Ovary (tissue), 9 donors: Measurements from ENCODE around the gene FMNL3. TPM values are rescaled to one million over a fixed set of nuclear protein-coding genes. Genes with fewer than 3 reads are reported as not detected.
A peak's percentile ranks its signal among the peaks of the same experiment; 100 is the strongest.

ENCODE experiments used
- DNase-seq, 5 donors: peaks; one replicate each; pipeline ENCODE4 v3.0.0-alpha.2; 2019 to 2020
- H3K27ac ChIP-seq, 2 donors: fragments of 200-600 bp; one replicate each; pipeline versions ENCODE4 v1.5.1 to v1.8.0; 2019 to 2022
- H3K27me3 ChIP-seq: fragments of 200-600 bp; one replicate; pipeline ENCODE4 v1.8.0; 2022
- H3K36me3 ChIP-seq: fragments of 200-600 bp; sonication (generic); one replicate; pipeline ENCODE4 v1.5.1; 2019
- H3K4me1 ChIP-seq: one replicate; pipeline ENCODE4 v1.8.1; 2013; ENCODE audit warnings: mild to moderate bottlenecking, moderate library complexity; ENCODE audit not compliant: insufficient read depth
- H3K4me3 ChIP-seq: fragments of 200-600 bp; sonication (generic); one replicate; pipeline ENCODE4 v1.5.1; 2017
- H3K9me3 ChIP-seq, 2 donors: fragments of 200-600 bp in 1 of 2; sonication (generic) in 1 of 2; one replicate each; pipeline versions ENCODE4 v1.5.1 to v1.8.1; 2013 to 2019; ENCODE audit warnings: mild to moderate bottlenecking in 1 of 2, moderate library complexity in 1 of 2
- EP300 ChIP-seq: sonication (generic); formaldehyde crosslinking; IDR thresholded peaks from one replicate; pipeline ENCODE4 v1.6.1; 2017; ENCODE audit warnings: antibody characterized with exemption
- POLR2A ChIP-seq: fragments of 450-650 bp; IDR thresholded peaks from one replicate; pipeline ENCODE4 v1.6.1; 2017; ENCODE audit warnings: antibody characterized with exemption, mild to moderate bottlenecking, moderate library complexity
- WGBS, 3 donors: extraction: QIAGEN DNeasy Blood & Tissue Kit in 1 of 3; methylation state at CpG; one replicate each; pipeline versions ENCODE4 v1.1.5 to v1.1.7; 2013 to 2017; 5-methylcytosine and 5-hydroxymethylcytosine counted together
- intact Hi-C, 4 donors: fragments of 100-400 bp; cut with DNase I; formaldehyde crosslinking; loops; one replicate each; pipeline versions ENCODE4 v1.11.0 to v1.15.1; 2022 to 2023
- polyA plus RNA-seq, 2 donors: library from polyadenylated mRNA; stranded (reverse); fragments of 200-250 nt in 1 of 2; fragments of 350-450 nt in 1 of 2; fragmentation: Illumina TruSeq in 1 of 2; extraction: RNeasy Lipid Tissue Mini Kit (QIAGEN cat#74804) in 1 of 2; gene quantifications; one replicate each; pipeline ENCODE4 v1.2.3, GENCODE V29; 2013 to 2014
- total RNA-seq, 7 donors: library from RNA; depleted of rRNA in 2 of 7; stranded (reverse); fragments of >200 nt in 2 of 7; fragmentation: NEBNext Ultra II Directional in 3 of 7; extraction: Animal tissue kit (Norgen Biotek cat#: 25700) in 3 of 7; gene quantifications; one replicate each; pipeline versions ENCODE4 v1.1.0 to v1.2.4, GENCODE V29; 2016 to 2023
- TF ChIP-seq, protein P1 (sequence below), 3 donors: fragments of 450-650 bp in 2 of 3; fragments of 200-600 bp in 1 of 3; IDR thresholded peaks; one replicate each; pipeline versions ENCODE4 v1.5.1 to v1.8.0; 2016 to 2022; ENCODE audit warnings: antibody characterized with exemption in 3 of 3, mild to moderate bottlenecking in 1 of 3
- donor health status: DM: no; HTN: no; CAD: no; lungs with moderate emphysema.
- donor health status: DM: no; HTN: no; CAD: no.
- donor health status: Bipolar disorder and iron deficiency.
- donor health status: DM: yes; HTN: yes; CAD: no.
- donor health status: DM: no; HTN: no; CAD: no.
- donor health status: DM: yes; HTN: yes; CAD: no.

The FMNL3 gene
- total and polyA plus RNA-seq, 9 donors: 15.7 to 58.1 (median 33.1) TPM

DNA sequence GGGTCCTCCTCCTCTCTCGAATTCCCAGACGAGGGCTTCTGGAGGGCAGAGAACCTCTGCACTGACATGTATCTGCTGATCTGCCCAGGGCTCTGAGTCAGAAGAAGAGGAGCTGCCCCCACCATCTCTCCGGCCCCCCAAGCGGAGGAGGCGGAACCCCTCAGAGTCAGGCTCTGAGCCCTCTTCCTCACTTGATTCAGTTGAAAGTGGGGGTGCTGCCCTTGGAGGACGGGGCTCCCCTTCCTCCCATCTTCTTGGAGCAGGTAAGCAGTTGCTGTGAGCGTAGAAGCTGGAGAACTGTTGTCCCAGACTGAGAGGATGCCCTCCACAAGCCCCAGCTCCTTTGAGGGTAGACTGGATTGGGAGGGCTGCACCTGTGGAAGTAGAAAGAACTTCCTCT, 64.1 kb downstream of the FMNL3 start:
- Histone ChIP-seq H3K27me3 (no peaks in the 10 kb centered on the region), H3K9me3 (no peaks in the 10 kb centered on the region), H3K4me3 (no peak overlapping the region), H3K27ac (no peak overlapping the region), H3K36me3 (no peaks in the 10 kb centered on the region), H3K4me1 (no peaks in the 10 kb centered on the region)
- TF ChIP-seq, protein P1, sequence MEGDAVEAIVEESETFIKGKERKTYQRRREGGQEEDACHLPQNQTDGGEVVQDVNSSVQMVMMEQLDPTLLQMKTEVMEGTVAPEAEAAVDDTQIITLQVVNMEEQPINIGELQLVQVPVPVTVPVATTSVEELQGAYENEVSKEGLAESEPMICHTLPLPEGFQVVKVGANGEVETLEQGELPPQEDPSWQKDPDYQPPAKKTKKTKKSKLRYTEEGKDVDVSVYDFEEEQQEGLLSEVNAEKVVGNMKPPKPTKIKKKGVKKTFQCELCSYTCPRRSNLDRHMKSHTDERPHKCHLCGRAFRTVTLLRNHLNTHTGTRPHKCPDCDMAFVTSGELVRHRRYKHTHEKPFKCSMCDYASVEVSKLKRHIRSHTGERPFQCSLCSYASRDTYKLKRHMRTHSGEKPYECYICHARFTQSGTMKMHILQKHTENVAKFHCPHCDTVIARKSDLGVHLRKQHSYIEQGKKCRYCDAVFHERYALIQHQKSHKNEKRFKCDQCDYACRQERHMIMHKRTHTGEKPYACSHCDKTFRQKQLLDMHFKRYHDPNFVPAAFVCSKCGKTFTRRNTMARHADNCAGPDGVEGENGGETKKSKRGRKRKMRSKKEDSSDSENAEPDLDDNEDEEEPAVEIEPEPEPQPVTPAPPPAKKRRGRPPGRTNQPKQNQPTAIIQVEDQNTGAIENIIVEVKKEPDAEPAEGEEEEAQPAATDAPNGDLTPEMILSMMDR (IDR thresholded peaks at IDR 0.05): no peak
- TF ChIP-seq POLR2A: no peak
- TF ChIP-seq EP300: no peak
- intact Hi-C loops: no loop called here
- DNase-seq: peak in 1 of 5 donors; percentile 18
- WGBS, 3 donors: 70 to 83% (median 72%) methylated on average over 7 of the region's 7 CpGs

DNA sequence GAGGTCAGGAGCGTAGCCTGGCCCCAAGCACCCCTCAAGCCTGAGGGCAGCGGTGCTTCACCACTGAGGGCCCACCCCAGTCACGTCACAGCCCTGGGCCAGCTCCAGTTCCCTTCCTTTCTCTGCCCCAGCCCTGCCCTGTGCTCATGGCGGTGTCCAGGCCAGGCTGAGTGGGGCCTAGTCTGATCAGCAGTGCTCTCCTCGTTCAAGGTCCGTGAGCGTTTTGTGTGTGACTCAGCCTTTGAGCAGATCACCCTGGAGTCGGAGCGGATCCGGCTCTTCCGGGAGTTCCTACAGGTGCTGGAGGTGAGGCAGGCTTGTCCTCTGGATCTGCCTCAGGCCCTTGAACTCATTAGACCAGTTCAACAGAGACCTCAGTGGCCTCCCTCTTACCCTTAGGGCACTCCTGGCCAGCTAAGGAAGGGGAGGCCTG, 64.8 kb downstream of the FMNL3 start:
- WGBS, 3 donors: 73 to 81% (median 75%) methylated on average over 11 of the region's 11 CpGs
- Histone ChIP-seq H3K4me1 (peaks cover under 1% of the 10 kb centered on the region), H3K4me3 (no peak overlapping the region), H3K9me3 (no peaks in the 10 kb centered on the region), H3K36me3 (no peaks in the 10 kb centered on the region), H3K27me3 (no peaks in the 10 kb centered on the region), H3K27ac (no peak overlapping the region)
- intact Hi-C loops: no loop called here
- peak in 1 of 5 donors; percentile 35 for DNase-seq
- TF ChIP-seq POLR2A: no peak
- TF ChIP-seq, protein P1 (IDR thresholded peaks at IDR 0.05): no peak

DNA sequence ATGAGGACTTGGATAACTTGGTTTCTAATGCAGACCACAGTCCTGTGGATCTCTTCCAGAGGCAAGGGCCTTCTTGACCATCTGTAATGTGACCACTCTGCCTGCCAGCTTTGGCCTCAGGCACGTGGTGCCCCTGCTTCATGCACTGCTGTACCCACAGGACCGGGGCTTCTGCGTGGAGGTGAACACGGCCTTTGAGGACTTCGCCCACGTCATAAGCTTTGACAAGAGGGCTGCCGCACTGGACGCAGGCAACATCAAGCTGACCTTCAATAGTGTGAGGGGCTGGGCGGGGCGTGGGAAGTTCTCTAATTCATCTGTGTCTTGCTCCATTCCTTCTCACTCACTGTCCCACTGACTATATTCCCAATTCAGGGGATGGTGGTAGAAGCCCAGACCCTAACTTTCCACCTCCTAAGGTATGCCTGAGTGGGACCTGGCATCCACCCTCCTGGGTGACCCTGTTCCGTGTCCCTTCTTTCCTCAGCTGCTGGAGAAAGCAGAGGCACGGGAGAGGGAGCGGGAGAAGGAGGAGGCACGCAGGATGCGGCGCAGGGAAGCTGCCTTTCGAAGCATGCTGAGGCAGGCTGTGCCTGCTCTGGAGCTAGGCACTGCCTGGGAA, 65.3 kb downstream of the FMNL3 start:
- 78 to 85% (median 83%) methylated on average over 17 of the region's 17 CpGs for WGBS, 3 donors
- Histone ChIP-seq H3K4me3 (no peak overlapping the region), H3K27ac (no peak overlapping the region), H3K4me1 (peaks cover 4% of the 10 kb centered on the region), H3K36me3 (no peaks in the 10 kb centered on the region), H3K27me3 (no peaks in the 10 kb centered on the region), H3K9me3 (no peaks in the 10 kb centered on the region)
- intact Hi-C loops: no loop called here
- TF ChIP-seq EP300: no peak
- TF ChIP-seq POLR2A: no peak
- TF ChIP-seq, protein P1 (IDR thresholded peaks at IDR 0.05): no peak
- DNase-seq: peak in 2 of 5 donors; percentile 17 to 32

DNA sequence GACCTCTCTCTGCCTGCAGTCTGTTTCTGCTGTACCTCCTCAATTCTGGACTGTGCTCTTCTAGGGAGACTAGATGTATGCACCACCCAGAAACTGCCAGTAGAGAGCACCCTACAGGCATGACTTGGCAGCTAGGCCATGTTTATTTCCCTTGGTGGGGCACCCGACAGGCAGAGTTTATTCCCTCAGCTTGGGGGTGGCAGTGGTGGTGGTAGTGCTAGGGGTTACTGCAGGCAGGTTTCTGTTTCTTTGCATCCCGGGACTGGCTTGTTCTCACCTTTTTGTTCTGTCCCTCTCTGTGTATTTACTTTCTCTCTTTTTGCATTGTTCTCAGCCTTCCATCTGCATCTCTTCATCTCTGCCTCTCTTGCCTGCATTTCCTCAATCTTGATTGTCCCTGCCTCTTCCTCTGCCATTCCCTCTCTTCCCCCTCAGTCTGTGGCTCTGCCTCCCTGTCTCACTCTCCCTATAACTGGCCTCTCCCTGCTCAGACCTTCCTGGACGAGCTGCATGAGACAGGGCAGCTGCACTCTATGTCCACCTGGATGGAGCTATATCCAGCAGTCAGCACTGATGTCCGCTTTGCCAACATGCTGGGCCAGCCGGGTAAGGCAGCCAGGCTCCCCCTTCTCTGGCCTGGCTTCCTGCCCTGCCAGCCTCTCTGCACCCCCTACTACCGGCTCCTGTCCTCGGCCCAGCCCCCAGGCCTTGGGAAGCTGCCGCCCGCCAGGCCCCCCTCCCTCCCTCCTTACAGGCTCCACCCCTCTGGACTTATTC, 70.0 kb downstream of the FMNL3 start:
- H3K36me3 ChIP-seq: no peaks in the 10 kb centered on the region
- H3K27ac ChIP-seq: peak overlapping the region in 1 of 2 donors; percentile 44

More for the DNA sequence above, 70.0 kb downstream of the FMNL3 start:
- H3K4me1 ChIP-seq: peaks cover 6% of the 10 kb centered on the region
- no peaks in the 10 kb centered on the region for H3K9me3 ChIP-seq
- H3K4me3 ChIP-seq: no peak overlapping the region
- H3K27me3 ChIP-seq: no peaks in the 10 kb centered on the region
- DNase-seq: peak; percentile 59 to 78 (median 65)
- WGBS, 3 donors: 3 to 5% (median 4%) methylated on average over 9 of the region's 9 CpGs
- TF ChIP-seq POLR2A (no peak), EP300 (no peak)
- TF ChIP-seq, protein P1 (IDR thresholded peaks at IDR 0.05): peak; percentile 27 to 72 (median 69)
- intact Hi-C loops: no loop called here
